Endothelial cell of umbilical vein (primary cell): ENCODE results near the gene ENTREP1. TPM values are rescaled to one million over a fixed set of nuclear protein-coding genes. Genes with fewer than 3 reads are reported as not detected.
A peak's percentile ranks its signal among the peaks of the same experiment; 100 is the strongest.

Source experiments
- BruUV-seq: library from RNA; stranded (reverse); fragments of 400-500 nt; replicated peaks from 2 replicates; lab custom pipeline; 2021; lab: Mats Ljungman, UMichigan
- CTCF ChIA-PET: fragments of 300-600, 350-600 bp; sonication (Branson Sonifier 250); formaldehyde crosslinking; loops from one replicate; lab custom pipeline; 2021; ENCODE audit warnings: antibody characterized with exemption, inconsistent platforms; lab: Charles Lee
- POLR2A ChIA-PET: fragments of 300-600, 350-600 bp; sonication (Branson Sonifier 250); formaldehyde crosslinking; loops from one replicate; lab custom pipeline; 2021; ENCODE audit warnings: antibody characterized with exemption, inconsistent platforms; lab: Charles Lee
- DNase-seq: peaks from one replicate; pipeline ENCODE4 v3.0.0-alpha.2; 2011; ENCODE audit warnings: low read depth, low spot score
- FAIRE-seq: peaks from 2 replicates; lab custom pipeline; 2011; peaks lifted over from hg19 to GRCh38; lab: Jason Lieb, UNC
- H2AFZ ChIP-seq: 2 replicates; pipeline ENCODE4 v1.6.0; 2012; ENCODE audit warnings: low read depth, low read length, control low read depth, inconsistent platforms
- H3K27ac ChIP-seq: 2 replicates; pipeline ENCODE4 v1.5.1; 2011; ENCODE audit warnings: low read depth, mild to moderate bottlenecking, control low read depth, low read length, moderate library complexity; ENCODE audit not compliant: insufficient read depth
- H3K27me3 ChIP-seq, 2 experiments: 2 replicates each; pipeline versions ENCODE4 v1.6.0 to v1.6.1; 2011; ENCODE audit warnings: low read length in 2 of 2, mixed read lengths in 1 of 2; ENCODE audit not compliant: control insufficient read depth in 2 of 2, insufficient read depth in 2 of 2
- H3K36me3 ChIP-seq, 2 experiments: 2 replicates in 1 of 2; 3 replicates in 1 of 2; pipeline ENCODE4 v1.5.1; 2011; ENCODE audit warnings: low read length in 2 of 2, mild to moderate bottlenecking in 1 of 2, moderate library complexity in 1 of 2; ENCODE audit not compliant: control insufficient read depth in 2 of 2, insufficient read depth in 2 of 2; ENCODE audit errors: extremely low read depth in 1 of 2
- H3K4me1 ChIP-seq: 3 replicates; pipeline ENCODE4 v1.5.1; 2011; ENCODE audit warnings: mild to moderate bottlenecking, low read length; ENCODE audit not compliant: control insufficient read depth, insufficient read depth; ENCODE audit errors: extremely low read depth
- H3K4me2 ChIP-seq: 2 replicates; pipeline ENCODE4 v1.6.1; 2011; ENCODE audit warnings: low read length, control low read depth, mixed read lengths; ENCODE audit not compliant: insufficient read depth
- H3K4me3 ChIP-seq, 3 experiments: fragments of 200-600 bp in 1 of 3; sonication (generic), shearing (Covaris generic) in 1 of 3; replicated peaks in 1 of 3; 2 replicates each; pipeline ENCODE4 v1.5.1; 2011 to 2016; ENCODE audit warnings: control low read depth in 3 of 3, low read length in 3 of 3, mild to moderate bottlenecking in 2 of 3, inconsistent platforms in 1 of 3, low read depth in 1 of 3, moderate library complexity in 1 of 3; ENCODE audit not compliant: insufficient read depth in 1 of 3
- H3K79me2 ChIP-seq: 2 replicates; pipeline ENCODE4 v1.6.0; 2012; ENCODE audit warnings: low read length, inconsistent platforms; ENCODE audit not compliant: control insufficient read depth, insufficient read depth
- H3K9ac ChIP-seq: replicated peaks from 2 replicates; pipeline ENCODE3; 2011; ENCODE audit warnings: low read length, control low read depth; ENCODE audit not compliant: insufficient read depth; ENCODE audit errors: extremely low read depth
- H3K9me1 ChIP-seq: replicated peaks from 3 replicates; pipeline ENCODE4 v1.6.0; 2011; ENCODE audit warnings: mild to moderate bottlenecking, low read length; ENCODE audit not compliant: control insufficient read depth, insufficient read depth; ENCODE audit errors: extremely low read depth
- H3K9me3 ChIP-seq: replicated peaks from 2 replicates; pipeline ENCODE4 v1.5.1; 2012; ENCODE audit warnings: low read length, inconsistent platforms; ENCODE audit not compliant: control insufficient read depth, insufficient read depth
- H4K20me1 ChIP-seq: replicated peaks from 2 replicates; pipeline ENCODE3; 2011; ENCODE audit warnings: mild to moderate bottlenecking, low read length; ENCODE audit not compliant: control insufficient read depth, insufficient read depth; ENCODE audit errors: extremely low read depth
- CTCF ChIP-seq, 2 donors: IDR thresholded peaks; 1 replicate in 1 of 2; 2 replicates in 1 of 2; pipeline ENCODE4 v1.5.1; 2011; ENCODE audit warnings: low read length in 2 of 2, mild to moderate bottlenecking in 2 of 2, moderate library complexity in 2 of 2, control low read depth in 1 of 2, inconsistent platforms in 1 of 2, low read depth in 1 of 2; ENCODE audit not compliant: insufficient read depth in 1 of 2; ENCODE audit errors: extremely low read depth in 1 of 2
- EZH2 ChIP-seq: IDR thresholded peaks from 2 replicates; pipeline ENCODE4 v1.6.1; 2012; ENCODE audit warnings: borderline replicate concordance, low read depth, mild to moderate bottlenecking, moderate library complexity, low read length, inconsistent platforms; ENCODE audit not compliant: severe bottlenecking
- FOS ChIP-seq: IDR thresholded peaks from 2 replicates; pipeline ENCODE4 v1.6.1; 2011; ENCODE audit warnings: mild to moderate bottlenecking, low read length, moderate library complexity, borderline replicate concordance; ENCODE audit not compliant: insufficient read depth
- GATA2 ChIP-seq: IDR thresholded peaks from 2 replicates; pipeline ENCODE4 v1.7.0; 2011; ENCODE audit warnings: low read depth, mild to moderate bottlenecking, moderate library complexity, mixed read lengths, low read length; ENCODE audit not compliant: insufficient read length, insufficient read depth
- JUN ChIP-seq: IDR thresholded peaks from 2 replicates; pipeline ENCODE4 v1.6.1; 2011; ENCODE audit warnings: borderline replicate concordance, low read depth; ENCODE audit not compliant: insufficient read length, insufficient read depth
- MYC ChIP-seq: IDR thresholded peaks from one replicate; pipeline ENCODE4 v1.6.1; 2011; ENCODE audit warnings: mild to moderate bottlenecking, low read depth, low read length
- POLR2A ChIP-seq: IDR thresholded peaks from 2 replicates; pipeline ENCODE4 v1.6.1; 2012; ENCODE audit warnings: low read depth, mild to moderate bottlenecking, control low read depth, low read length
- POLR2AphosphoS5 ChIP-seq: IDR thresholded peaks from 2 replicates; pipeline ENCODE4 v1.6.1; 2012; ENCODE audit warnings: low read depth, mild to moderate bottlenecking, control low read depth, low read length, moderate library complexity; ENCODE audit not compliant: insufficient read depth
- dilution Hi-C: fragments of 300-500 bp; cut with MboI; formaldehyde crosslinking; loops from one replicate; pipeline ENCODE4 v1.15.0; 2019; ENCODE audit warnings: low sequenced_read_pairs; ENCODE audit not compliant: extremely low pct_ligation_motif_present
- intact Hi-C: fragments of 100-400 bp; cut with micrococcal nuclease; formaldehyde crosslinking; loops from one replicate; pipeline ENCODE4 v1.10.0; 2022
- polyA plus RNA-seq, 4 experiments: library from polyadenylated mRNA; depleted of rRNA in 3 of 4; stranded (reverse) in 3 of 4; unstranded in 1 of 4; fragments of >200 nt; gene quantifications; 2 replicates each; pipeline versions ENCODE4 v1.2.1 to v1.2.3, GENCODE V29; 2011 to 2012; ENCODE audit warnings: missing spikeins in 1 of 4
- total RNA-seq: library from RNA; stranded (reverse); gene quantifications from 2 replicates; pipeline ENCODE4 v1.2.3, GENCODE V29; 2021
- TF ChIP-seq, protein P1 (sequence below): IDR thresholded peaks from 2 replicates; pipeline ENCODE4 v1.6.1; 2011; ENCODE audit not compliant: insufficient read depth, insufficient read length

The ENTREP1 gene
- total and polyA plus RNA-seq, 2 donors (not counting 3 experiments of a cell fraction or from before 2014, with no cell fraction given) = 7.1 to 13.5 TPM

GRCh38 chr9:69326261-69326660 is 1.2 kb downstream of the ENTREP1 start:
- Histone ChIP-seq H3K27ac (no peak overlapping the region), H4K20me1 (no peaks in the 10 kb centered on the region), H3K4me3 (no peak overlapping the region), H3K36me3 (no peaks in the 10 kb centered on the region), H3K27me3 (peaks cover 3 to 15% of the 10 kb centered on the region in 2 experiments), H3K9ac (no peak overlapping the region), H3K9me3 (no peaks in the 10 kb centered on the region), H3K9me1 (no peaks in the 10 kb centered on the region), H3K4me2 (peak overlapping the region; percentile 25), H3K4me1 (peaks cover 11% of the 10 kb centered on the region), H2AFZ (no peak overlapping the region), H3K79me2 (no peaks in the 10 kb centered on the region)
- ChIA-PET POLR2A (no interaction called here), CTCF (no interaction called here)
- dilution Hi-C loops (no loop called here), intact Hi-C loops (loop anchor here (5.0 kb wide), 1 partner anchor 61 kb away; no protein-coding TSS in a partner anchor)
- FAIRE-seq (no peak), DNase-seq (no peak)
- TF ChIP-seq POLR2A = no peak
- TF ChIP-seq CTCF (IDR thresholded peaks at IDR 0.05; ENCODE audit: extremely low read depth in 1 of 2, insufficient read depth in 1 of 2, low read depth in 1 of 2, low read length in 2 of 2) = no peak
- no peak for TF ChIP-seq FOS
- TF ChIP-seq JUN = no peak
- TF ChIP-seq MYC = no peak
- TF ChIP-seq POLR2AphosphoS5 = no peak
- no TSS peak for BruUV-seq

DNA sequence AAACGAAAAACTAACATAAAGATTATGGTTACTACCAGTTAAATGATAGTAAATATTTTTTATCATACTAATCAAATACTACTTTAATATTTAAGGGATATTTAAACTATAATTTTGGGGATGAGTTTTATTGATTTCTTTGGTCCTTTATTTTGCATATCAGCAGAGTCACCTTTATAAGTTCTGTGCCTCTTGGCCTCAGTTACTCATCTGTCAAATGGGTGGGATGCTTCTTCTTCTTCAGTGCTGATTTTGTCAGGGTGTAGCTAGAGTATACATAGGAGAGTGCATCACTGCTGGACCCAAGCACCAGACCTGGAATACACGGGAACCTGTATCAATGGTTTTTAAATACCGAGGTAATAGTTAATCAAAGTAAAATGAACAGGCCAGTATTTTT is 5.6 kb downstream of the ENTREP1 start:
- H3K27ac ChIP-seq = no peak overlapping the region

More for the DNA sequence above, 5.6 kb downstream of the ENTREP1 start:
- no peak overlapping the region for H3K4me3 ChIP-seq
- no peak overlapping the region for H3K9ac ChIP-seq
- intact Hi-C loops (no loop called here), dilution Hi-C loops (no loop called here)
- peaks cover 0 to 6% of the 10 kb centered on the region in 2 experiments for H3K27me3 ChIP-seq
- no peaks in the 10 kb centered on the region for H3K9me1 ChIP-seq
- no peaks in the 10 kb centered on the region for H3K9me3 ChIP-seq
- BruUV-seq = no TSS peak
- H3K4me1 ChIP-seq = peaks cover 4% of the 10 kb centered on the region
- DNase-seq (no peak), FAIRE-seq (no peak)
- no peaks in the 10 kb centered on the region for H4K20me1 ChIP-seq
- POLR2A ChIA-PET = no interaction called here
- H2AFZ ChIP-seq = no peak overlapping the region
- TF ChIP-seq FOS (no peak), CTCF (IDR thresholded peaks at IDR 0.05; ENCODE audit: extremely low read depth in 1 of 2, insufficient read depth in 1 of 2, low read depth in 1 of 2, low read length in 2 of 2) (no peak), POLR2AphosphoS5 (no peak), JUN (no peak), GATA2 (no peak), POLR2A (no peak), EZH2 (no peak), MYC (no peak)
- TF ChIP-seq, protein P1, sequence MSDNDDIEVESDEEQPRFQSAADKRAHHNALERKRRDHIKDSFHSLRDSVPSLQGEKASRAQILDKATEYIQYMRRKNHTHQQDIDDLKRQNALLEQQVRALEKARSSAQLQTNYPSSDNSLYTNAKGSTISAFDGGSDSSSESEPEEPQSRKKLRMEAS = no peak
- H3K4me2 ChIP-seq = no peak overlapping the region
- H3K36me3 ChIP-seq = no peaks in the 10 kb centered on the region
- CTCF ChIA-PET = interaction anchor here (1.0 kb wide), 2 partner anchors 11 kb away, joined by 3 read pairs; no protein-coding TSS in a partner anchor
- H3K79me2 ChIP-seq = no peaks in the 10 kb centered on the region
